ENCODE measurements around the gene DISC1.

Gene DISC1

GRCh38 chr1:231853588-231854207 is 227.1 kb downstream of the DISC1 start:
- Mint-ChIP-seq H3K4me3 (no peak overlapping the region), H3K9me3 (no peaks in the 10 kb centered on the region), H3K36me3 (peaks cover 3% of the 10 kb centered on the region), H3K27ac (peak overlapping the region; percentile 30), H3K4me1 (no peaks in the 10 kb centered on the region), H3K27me3 (no peaks in the 10 kb centered on the region)
- CTCF ChIA-PET, result no interaction called here
- DNase-seq, result no peak

DNA sequence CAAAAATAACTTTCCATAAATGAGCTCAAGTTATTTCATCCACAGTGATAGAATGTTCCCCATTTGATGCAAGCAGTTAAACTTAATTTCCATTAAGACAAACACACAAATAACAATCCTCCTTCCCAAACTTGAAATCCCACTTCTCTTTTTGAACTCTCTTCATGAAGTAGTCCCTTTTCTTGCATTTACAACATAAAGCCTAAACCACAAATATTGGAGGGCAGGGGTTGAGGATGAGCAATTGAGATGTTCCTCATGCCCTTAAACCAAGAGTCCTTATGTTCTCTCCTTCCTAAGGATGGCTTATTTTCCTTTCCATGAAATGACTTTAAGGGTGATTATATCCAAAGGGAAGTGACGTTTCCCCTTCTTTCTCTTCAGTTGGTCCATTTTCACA is 228.8 kb downstream of the DISC1 start:
- H3K4me3 Mint-ChIP-seq, result no peak overlapping the region
- CTCF ChIA-PET, result interaction anchor here (1.1 kb wide), 1 partner anchor 11 kb away, joined by 3 read pairs; no protein-coding TSS in a partner anchor
- H3K4me1 Mint-ChIP-seq, result no peaks in the 10 kb centered on the region
- peaks cover 3% of the 10 kb centered on the region for H3K36me3 Mint-ChIP-seq
- no peak overlapping the region for H3K27ac Mint-ChIP-seq
- H3K9me3 Mint-ChIP-seq, result no peaks in the 10 kb centered on the region
- no peaks in the 10 kb centered on the region for H3K27me3 Mint-ChIP-seq
- DNase-seq, result no peak

DNA sequence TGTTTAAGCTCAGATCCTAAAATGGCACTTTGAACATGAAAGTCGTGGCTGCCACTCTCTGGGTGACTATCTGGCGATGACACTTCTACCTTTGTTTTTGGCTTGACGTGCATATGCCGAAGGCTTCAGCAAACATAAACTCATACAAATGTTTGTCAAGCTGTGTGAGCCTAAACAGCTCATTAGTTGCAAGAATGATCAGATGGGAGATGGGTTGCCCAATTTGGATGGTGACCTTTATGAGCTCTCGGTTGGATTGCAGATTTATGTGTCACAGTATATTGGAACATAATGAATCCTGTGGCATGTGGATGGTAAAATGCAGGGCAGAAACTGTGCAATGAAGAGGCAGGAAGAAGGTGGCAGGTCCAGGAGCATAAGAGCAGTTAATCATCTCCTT is 229.3 kb downstream of the DISC1 start:
- CTCF ChIA-PET, result interaction anchor here (1.1 kb wide), 2 partner anchors 10 to 11 kb away, joined by 3 read pairs; no protein-coding TSS in a partner anchor
- Mint-ChIP-seq H3K9me3 (no peaks in the 10 kb centered on the region), H3K36me3 (peaks cover 3% of the 10 kb centered on the region), H3K4me3 (no peak overlapping the region), H3K4me1 (peaks cover 3% of the 10 kb centered on the region), H3K27me3 (no peaks in the 10 kb centered on the region), H3K27ac (no peak overlapping the region)
- no peak for DNase-seq

GRCh38 chr1:231856426-231856825 is 229.8 kb downstream of the DISC1 start:
- Mint-ChIP-seq H3K9me3 (no peaks in the 10 kb centered on the region), H3K27ac (no peak overlapping the region), H3K4me1 (peaks cover 4% of the 10 kb centered on the region), H3K27me3 (no peaks in the 10 kb centered on the region), H3K4me3 (no peak overlapping the region), H3K36me3 (peaks cover 3% of the 10 kb centered on the region)
- no peak for DNase-seq
- CTCF ChIA-PET, result interaction anchor here (1.1 kb wide), 1 partner anchor 9 kb away, joined by 3 read pairs; no protein-coding TSS in a partner anchor

- H3K27ac Mint-ChIP-seq, result no peak overlapping the region
Measured at GRCh38 chr1:231856894-231857293, 230.3 kb downstream of the DISC1 start.

GRCh38 chr1:231857609-231858135 is 231.1 kb downstream of the DISC1 start:
- Mint-ChIP-seq H3K27ac (no peak overlapping the region), H3K36me3 (peaks cover 3% of the 10 kb centered on the region), H3K9me3 (no peaks in the 10 kb centered on the region), H3K4me3 (no peak overlapping the region), H3K4me1 (peaks cover 4% of the 10 kb centered on the region), H3K27me3 (no peaks in the 10 kb centered on the region)
- CTCF ChIA-PET, result no interaction called here
- no peak for DNase-seq

More at GRCh38 chr1:231856894-231857293, 230.3 kb downstream of the DISC1 start:
- no peak overlapping the region for H3K4me3 Mint-ChIP-seq
- peaks cover 4% of the 10 kb centered on the region for H3K4me1 Mint-ChIP-seq
- no peak for DNase-seq
- no peaks in the 10 kb centered on the region for H3K9me3 Mint-ChIP-seq
- H3K27me3 Mint-ChIP-seq, result no peaks in the 10 kb centered on the region
- CTCF ChIA-PET, result interaction anchor here (1.1 kb wide), 1 partner anchor 9 kb away, joined by 3 read pairs; no protein-coding TSS in a partner anchor
- peaks cover 3% of the 10 kb centered on the region for H3K36me3 Mint-ChIP-seq

GRCh38 chr1:231860221-231861088 is 233.9 kb downstream of the DISC1 start:
- Mint-ChIP-seq H3K27me3 (no peaks in the 10 kb centered on the region), H3K9me3 (no peaks in the 10 kb centered on the region), H3K4me1 (peaks cover 4% of the 10 kb centered on the region), H3K27ac (no peak overlapping the region), H3K36me3 (peaks cover 1% of the 10 kb centered on the region), H3K4me3 (no peak overlapping the region)
- CTCF ChIA-PET, result no interaction called here
- DNase-seq, result no peak

- CTCF ChIA-PET, result no interaction called here
- Mint-ChIP-seq H3K4me3 (no peak overlapping the region), H3K4me1 (peaks cover 6% of the 10 kb centered on the region), H3K36me3 (no peaks in the 10 kb centered on the region), H3K9me3 (no peaks in the 10 kb centered on the region), H3K27me3 (no peaks in the 10 kb centered on the region), H3K27ac (no peak overlapping the region)
- no peak for DNase-seq
Measured at GRCh38 chr1:231861541-231862481, 235.2 kb downstream of the DISC1 start.

DNA sequence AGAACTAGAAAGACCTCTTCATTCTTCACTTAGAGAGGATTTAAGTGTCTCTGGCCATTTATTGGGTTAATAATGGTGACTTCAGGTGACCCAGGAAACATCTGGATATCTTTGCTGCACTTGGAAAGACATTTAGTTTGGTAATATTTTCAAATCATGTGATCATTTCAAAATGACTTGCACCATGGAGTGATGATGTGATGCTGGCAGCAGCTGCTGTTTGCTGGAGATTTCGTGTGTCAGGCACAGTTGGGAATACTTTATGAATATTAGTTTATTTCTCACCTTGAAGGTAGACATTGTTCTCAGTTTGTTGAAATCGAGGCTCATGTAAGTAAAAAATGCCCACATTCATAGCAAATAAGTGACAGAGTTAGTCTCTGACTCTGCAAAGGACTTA is 236.0 kb downstream of the DISC1 start:
- Mint-ChIP-seq H3K36me3 (no peaks in the 10 kb centered on the region), H3K27me3 (no peaks in the 10 kb centered on the region), H3K4me1 (peaks cover 9% of the 10 kb centered on the region), H3K9me3 (no peaks in the 10 kb centered on the region), H3K4me3 (no peak overlapping the region), H3K27ac (no peak overlapping the region)
- CTCF ChIA-PET, result interaction anchor here (0.5 kb wide), 1 partner anchor 385 kb away, joined by 3 read pairs; no protein-coding TSS in a partner anchor
- no peak for DNase-seq

DNA sequence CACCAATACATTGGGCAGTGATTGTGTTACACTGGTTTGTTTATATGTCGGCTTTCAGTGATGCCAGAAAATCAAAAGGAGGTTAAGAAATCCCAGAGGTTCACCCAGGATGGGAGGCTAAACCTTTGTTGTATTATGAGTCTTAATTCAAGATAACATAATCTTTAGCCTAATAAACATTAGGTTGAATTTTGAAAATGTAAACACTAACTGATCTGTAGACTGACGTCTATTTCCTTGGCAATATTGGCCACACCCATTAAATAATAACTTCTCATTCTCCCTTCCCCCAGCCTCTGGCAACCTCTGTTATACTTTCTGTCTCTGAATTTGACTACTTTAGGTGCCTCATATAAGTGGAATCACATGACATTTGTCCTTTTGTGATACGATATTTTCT is 238.7 kb downstream of the DISC1 start:
- H3K36me3 Mint-ChIP-seq, result no peaks in the 10 kb centered on the region
- H3K4me3 Mint-ChIP-seq, result no peak overlapping the region
- H3K27ac Mint-ChIP-seq, result no peak overlapping the region
- DNase-seq, result no peak
- CTCF ChIA-PET, result interaction anchor here (0.7 to 4.7 kb wide), 4 partner anchors 9 to 762 kb away, joined by 3 to 36 read pairs (median 4); no protein-coding TSS in a partner anchor
- no peaks in the 10 kb centered on the region for H3K9me3 Mint-ChIP-seq
- peaks cover 29% of the 10 kb centered on the region for H3K4me1 Mint-ChIP-seq
- H3K27me3 Mint-ChIP-seq, result no peaks in the 10 kb centered on the region

DNA sequence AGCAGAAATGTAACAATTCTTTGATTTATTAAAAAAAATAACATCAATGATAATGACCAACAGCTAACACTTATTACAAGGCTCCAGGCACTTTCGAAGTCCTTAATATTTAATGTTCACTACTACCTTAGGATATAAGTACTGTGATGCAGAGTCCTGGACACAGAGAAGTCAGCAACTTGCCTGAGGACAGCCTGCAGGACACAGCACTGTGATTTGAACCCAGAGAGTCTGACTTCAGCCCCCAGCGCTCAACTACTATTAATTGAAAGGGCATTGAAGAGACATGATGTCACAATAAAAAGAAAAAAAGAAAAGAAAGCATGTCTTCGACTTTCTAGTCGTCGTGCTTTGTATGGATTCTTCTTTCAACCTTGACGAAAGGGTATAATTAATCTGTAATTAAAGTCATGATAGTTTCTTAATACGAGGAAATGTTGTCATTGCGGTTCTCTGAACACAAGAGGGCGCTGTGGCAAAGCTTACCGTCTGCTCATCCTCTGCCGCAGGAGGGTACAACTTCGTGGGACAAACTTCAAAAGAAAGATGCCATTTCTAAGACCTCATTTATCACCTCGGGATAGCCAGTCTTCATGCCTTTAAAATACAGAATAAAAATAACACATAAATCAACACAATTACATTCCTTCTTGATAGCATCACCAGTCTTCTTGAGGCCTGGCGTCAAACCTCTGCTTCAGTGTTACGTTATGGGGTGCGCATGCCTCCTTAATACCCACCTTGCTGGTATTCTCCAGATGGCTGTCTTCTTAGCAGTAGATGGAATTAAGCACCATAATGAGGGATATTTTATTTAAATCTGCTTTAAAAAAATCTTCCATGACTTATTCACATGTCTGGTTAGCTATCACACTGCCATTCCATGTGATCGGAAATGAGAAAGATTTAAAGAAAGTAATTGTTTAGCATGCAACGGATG is 240.1 kb downstream of the DISC1 start:
- Mint-ChIP-seq H3K27me3 (no peaks in the 10 kb centered on the region), H3K4me1 (peaks cover 28% of the 10 kb centered on the region), H3K9me3 (no peaks in the 10 kb centered on the region), H3K27ac (no peak overlapping the region), H3K4me3 (no peak overlapping the region), H3K36me3 (no peaks in the 10 kb centered on the region)
- CTCF ChIA-PET, result interaction anchor here (0.5 to 4.7 kb wide), 18 partner anchors 10 to 804 kb away, joined by 3 to 36 read pairs (median 3); no protein-coding TSS in a partner anchor
- DNase-seq, result peak; percentile 67

DNA sequence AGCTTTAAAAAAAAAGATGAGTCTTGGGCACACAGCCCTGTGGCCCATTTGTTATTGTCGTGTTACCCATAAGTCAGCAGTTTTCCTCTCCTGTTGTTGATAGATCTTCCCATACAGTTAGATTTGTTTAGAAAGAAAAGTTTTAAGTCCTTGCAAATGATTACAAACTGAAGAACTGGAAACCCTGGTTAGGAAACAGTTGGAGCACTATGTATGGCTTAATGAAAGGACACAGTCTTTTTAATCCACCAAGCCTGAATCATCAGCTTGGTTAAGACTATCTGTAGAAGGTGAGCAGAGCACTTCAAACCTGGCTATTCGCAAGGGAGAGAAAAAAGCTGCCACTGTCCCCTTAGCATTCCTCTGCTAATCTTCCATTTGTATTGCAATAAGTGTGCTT is 241.0 kb downstream of the DISC1 start:
- Mint-ChIP-seq H3K4me3 (no peak overlapping the region), H3K27ac (no peak overlapping the region), H3K4me1 (peaks cover 35% of the 10 kb centered on the region), H3K27me3 (no peaks in the 10 kb centered on the region), H3K9me3 (no peaks in the 10 kb centered on the region), H3K36me3 (no peaks in the 10 kb centered on the region)
- no peak for DNase-seq
- CTCF ChIA-PET, result interaction anchor here (0.7 to 4.7 kb wide), 7 partner anchors 10 to 759 kb away, joined by 3 to 36 read pairs (median 3); no protein-coding TSS in a partner anchor

DNA sequence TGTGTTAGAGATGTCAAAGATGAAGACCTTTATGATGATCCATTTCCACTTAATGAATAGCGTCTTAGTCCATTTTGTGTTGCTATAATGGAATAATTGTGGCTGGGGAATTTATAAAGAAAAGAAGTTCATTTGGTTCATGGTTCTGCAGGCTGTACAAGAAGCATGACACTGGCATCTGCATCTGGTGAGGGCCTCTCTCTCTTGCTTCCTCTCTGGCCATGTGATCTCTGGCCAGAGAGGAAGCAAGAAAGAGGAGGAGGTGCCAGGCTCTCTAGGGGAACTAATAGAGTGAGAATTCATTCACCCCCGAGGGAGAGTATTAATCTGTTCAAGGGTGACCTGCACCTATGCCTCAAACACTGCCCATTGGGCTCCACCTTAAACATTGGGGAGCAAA is 242.8 kb downstream of the DISC1 start:
- no peak for DNase-seq
- no peak overlapping the region for H3K27ac Mint-ChIP-seq
- CTCF ChIA-PET, result interaction anchor here (1.2 to 4.7 kb wide), 2 partner anchors 13 to 758 kb away, joined by 3 to 36 read pairs; no protein-coding TSS in a partner anchor
- H3K36me3 Mint-ChIP-seq, result peaks cover 4% of the 10 kb centered on the region
- no peaks in the 10 kb centered on the region for H3K27me3 Mint-ChIP-seq
- no peaks in the 10 kb centered on the region for H3K9me3 Mint-ChIP-seq
- H3K4me1 Mint-ChIP-seq, result peaks cover 35% of the 10 kb centered on the region
- H3K4me3 Mint-ChIP-seq, result no peak overlapping the region

All from activated naive CD4-positive, alpha-beta T cell treated with anti-CD3 and anti-CD28 coated beads, Interleukin-2, amount 10 ng/mL, durations not matched to agents 7 days and 5 days (primary cell).